CD4-positive, alpha-beta T cell treated with Interleukin-17A for 1 hour (primary cell): ENCODE results near the gene LGALS9.
"Not testable (repeated sequence)": the region's sequence is repeated elsewhere in the genome, so short reads cannot be mapped to it uniquely, and the experiment has no call there.

ENCODE experiments used
- DNase-seq: peaks from one replicate; pipeline ENCODE4 v3.0.0-alpha.2; 2020

The LGALS9 gene

GRCh38 chr17:27655525-27656111 lies 24.6 kb downstream of the LGALS9 start:
- not testable (repeated sequence) for DNase-seq

- not testable (repeated sequence) for DNase-seq
Measured at GRCh38 chr17:27656620-27657019, 25.6 kb downstream of the LGALS9 start.

GRCh38 chr17:27657620-27658019 lies 26.6 kb downstream of the LGALS9 start:
- DNase-seq = no peak

GRCh38 chr17:27659683-27660082 lies 28.7 kb downstream of the LGALS9 start:
- no peak for DNase-seq

GRCh38 chr17:27660436-27660835 lies 29.4 kb downstream of the LGALS9 start:
- DNase-seq = no peak

- no peak for DNase-seq
Measured at GRCh38 chr17:27663936-27664605, 33.1 kb downstream of the LGALS9 start.

- DNase-seq = no peak
Measured at GRCh38 chr17:27664606-27664965, 33.6 kb downstream of the LGALS9 start.

- no peak for DNase-seq
Measured at GRCh38 chr17:27665549-27665948, 34.6 kb downstream of the LGALS9 start.

- DNase-seq = not testable (repeated sequence)
Measured at GRCh38 chr17:27666270-27666669, 35.3 kb downstream of the LGALS9 start.

- no peak for DNase-seq
Measured at GRCh38 chr17:27666831-27667560, 36.0 kb downstream of the LGALS9 start.

- DNase-seq = no peak
Measured at GRCh38 chr17:27667656-27668487, 36.9 kb downstream of the LGALS9 start.

GRCh38 chr17:27668488-27668823 lies 37.5 kb downstream of the LGALS9 start:
- no peak for DNase-seq

GRCh38 chr17:27669136-27669535 lies 38.1 kb downstream of the LGALS9 start:
- DNase-seq = no peak

GRCh38 chr17:27669850-27670249 lies 38.9 kb downstream of the LGALS9 start:
- DNase-seq = no peak

- DNase-seq = no peak
Measured at GRCh38 chr17:27670791-27671590, 40.0 kb downstream of the LGALS9 start.

GRCh38 chr17:27671591-27671910 lies 40.6 kb downstream of the LGALS9 start:
- DNase-seq = no peak

GRCh38 chr17:27671977-27672480 lies 41.0 kb downstream of the LGALS9 start:
- DNase-seq = not testable (repeated sequence)

- no peak for DNase-seq
Measured at GRCh38 chr17:27674335-27674734, 43.3 kb downstream of the LGALS9 start.

GRCh38 chr17:27677191-27677590 lies 46.2 kb downstream of the LGALS9 start:
- no peak for DNase-seq

GRCh38 chr17:27686322-27686721 lies 55.3 kb downstream of the LGALS9 start:
- DNase-seq = not testable (repeated sequence)

- no peak for DNase-seq
Measured at GRCh38 chr17:27690882-27691281, 59.9 kb downstream of the LGALS9 start.

GRCh38 chr17:27695254-27695814 lies 64.3 kb downstream of the LGALS9 start:
- not testable (repeated sequence) for DNase-seq
